AG08396 (cell line): ENCODE data around the gene TSPAN9.

Experiments used
- DNase-seq: peaks from one replicate; pipeline ENCODE4 v3.0.0; 2012; ENCODE audit warnings: low spot score, mixed read lengths

TSPAN9 gene

DNA sequence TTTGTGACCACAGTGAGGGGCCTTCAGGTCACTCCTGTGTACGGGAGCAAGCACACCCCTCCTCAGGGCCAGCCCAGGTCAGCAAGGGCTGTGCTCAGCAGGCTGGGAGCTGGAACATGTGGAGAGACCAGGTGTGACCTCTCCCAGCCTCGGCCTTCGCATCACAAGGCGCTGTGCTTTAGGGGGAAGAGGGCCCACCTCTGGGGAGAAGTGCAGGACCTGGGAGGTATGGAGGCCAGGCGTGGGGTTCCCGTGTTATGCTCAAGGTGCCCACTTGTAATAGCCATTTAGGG lies 219.2 kb downstream of the TSPAN9 start:
- DNase-seq: no peak

GRCh38 chr12:3298603-3299002 lies 221.4 kb downstream of the TSPAN9 start:
- DNase-seq: no peak

DNA sequence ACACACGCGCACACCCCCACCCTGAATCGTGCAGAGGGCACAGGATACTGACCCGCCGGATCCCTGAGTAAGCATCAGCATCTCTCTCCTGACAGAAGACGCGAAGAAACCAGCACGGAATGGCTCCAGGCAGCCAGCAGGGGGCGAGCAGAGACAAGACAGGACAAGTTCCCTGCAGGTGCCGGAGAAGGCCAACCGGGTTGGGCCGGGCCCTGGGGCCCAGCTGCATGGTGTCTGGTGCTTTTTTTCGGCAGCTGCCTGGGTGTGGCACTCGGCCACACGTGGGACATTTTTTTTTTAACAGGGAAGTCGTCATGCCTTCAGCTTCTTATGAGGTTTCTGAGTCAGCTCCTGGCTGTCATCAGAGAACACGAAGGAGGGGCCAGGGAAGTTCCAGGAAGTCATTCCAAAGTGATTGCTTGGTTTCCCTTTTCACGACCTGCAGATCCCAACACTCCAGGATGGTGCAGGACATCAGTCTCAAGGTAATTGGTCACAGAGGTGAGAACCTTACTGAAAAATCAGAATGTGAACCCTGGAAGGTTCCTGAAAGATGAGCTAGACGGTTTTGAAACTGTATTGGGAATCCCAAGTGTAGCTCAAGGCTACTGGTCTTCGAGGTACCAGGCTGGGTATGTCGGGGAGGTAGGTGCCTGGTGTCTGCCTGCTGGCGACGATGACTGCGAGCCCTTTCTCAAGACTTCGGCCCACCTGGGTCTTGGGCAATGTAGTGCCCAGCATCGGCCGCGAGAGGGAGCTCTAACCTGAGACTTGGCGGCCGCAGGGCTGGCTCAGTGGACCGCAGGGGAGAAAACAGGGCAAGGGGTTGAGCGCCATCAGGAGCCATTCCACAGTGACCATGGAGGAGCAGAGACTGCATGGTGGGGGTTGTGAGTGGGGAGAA lies 223.0 kb downstream of the TSPAN9 start:
- peak; percentile 89 for DNase-seq

DNA sequence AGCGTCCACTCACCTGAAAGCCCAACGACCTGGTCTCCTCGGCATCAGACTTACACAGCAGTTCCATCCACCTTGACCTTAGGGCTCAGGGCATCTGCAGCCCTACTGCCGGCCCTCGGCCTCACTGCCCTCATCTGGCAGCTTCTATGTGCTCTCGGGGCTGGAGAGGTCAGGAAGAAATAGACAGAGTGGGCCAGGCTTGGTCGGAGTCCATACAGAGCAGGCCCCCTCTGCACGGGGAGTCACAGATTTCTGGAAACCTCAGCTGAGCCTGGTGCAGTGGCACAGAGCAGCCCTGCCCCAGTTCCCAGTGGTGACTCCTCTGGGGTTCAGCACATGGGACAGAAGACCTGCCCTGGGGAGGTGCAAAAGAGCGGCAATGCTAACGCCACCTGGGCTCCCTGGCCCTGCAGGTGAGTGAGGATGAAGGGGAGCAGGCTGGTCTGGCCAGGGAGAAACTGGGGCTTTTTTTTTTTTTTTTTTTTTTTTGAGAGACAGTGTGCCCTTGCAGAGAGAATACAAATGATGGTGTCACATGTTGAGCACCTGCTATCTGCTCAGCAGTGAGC lies 223.7 kb downstream of the TSPAN9 start:
- no peak for DNase-seq

GRCh38 chr12:3302401-3303041 lies 225.3 kb downstream of the TSPAN9 start:
- no peak for DNase-seq

DNA sequence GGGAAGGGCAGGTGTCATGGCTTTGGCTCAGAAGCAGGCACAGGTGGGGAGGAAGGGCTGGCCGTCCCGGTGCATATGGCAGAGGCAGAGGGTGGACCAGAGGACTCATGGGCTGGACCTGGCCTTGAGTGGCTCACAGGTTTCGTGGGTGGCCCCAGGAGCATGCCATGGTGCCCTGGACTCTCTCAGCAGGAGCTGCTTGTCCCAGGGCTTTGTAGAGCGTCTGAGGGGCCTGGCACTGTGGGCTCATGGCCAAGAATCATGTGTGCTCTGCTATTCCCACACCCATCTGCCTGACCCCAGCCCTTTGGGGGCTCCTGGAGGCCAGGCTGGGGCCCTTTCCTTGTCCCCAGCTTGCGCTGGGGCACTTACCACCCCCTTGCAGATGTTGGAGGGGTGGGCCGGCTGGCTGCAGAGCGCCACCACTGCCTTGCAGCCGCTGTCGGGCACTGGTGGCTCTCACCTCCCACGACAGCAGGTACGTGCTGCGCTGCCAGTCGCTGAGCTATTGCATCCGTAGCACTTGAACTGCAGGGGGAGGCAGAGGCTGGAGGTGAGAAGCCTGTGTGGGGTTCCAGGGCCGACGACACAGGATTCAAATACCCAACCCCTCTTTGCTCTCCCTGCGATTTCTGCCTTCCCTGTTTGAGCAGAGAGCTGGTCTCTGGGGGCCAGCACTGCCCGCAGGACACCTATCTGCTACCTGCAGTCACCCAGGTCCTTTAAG lies 226.4 kb downstream of the TSPAN9 start:
- no peak for DNase-seq

DNA sequence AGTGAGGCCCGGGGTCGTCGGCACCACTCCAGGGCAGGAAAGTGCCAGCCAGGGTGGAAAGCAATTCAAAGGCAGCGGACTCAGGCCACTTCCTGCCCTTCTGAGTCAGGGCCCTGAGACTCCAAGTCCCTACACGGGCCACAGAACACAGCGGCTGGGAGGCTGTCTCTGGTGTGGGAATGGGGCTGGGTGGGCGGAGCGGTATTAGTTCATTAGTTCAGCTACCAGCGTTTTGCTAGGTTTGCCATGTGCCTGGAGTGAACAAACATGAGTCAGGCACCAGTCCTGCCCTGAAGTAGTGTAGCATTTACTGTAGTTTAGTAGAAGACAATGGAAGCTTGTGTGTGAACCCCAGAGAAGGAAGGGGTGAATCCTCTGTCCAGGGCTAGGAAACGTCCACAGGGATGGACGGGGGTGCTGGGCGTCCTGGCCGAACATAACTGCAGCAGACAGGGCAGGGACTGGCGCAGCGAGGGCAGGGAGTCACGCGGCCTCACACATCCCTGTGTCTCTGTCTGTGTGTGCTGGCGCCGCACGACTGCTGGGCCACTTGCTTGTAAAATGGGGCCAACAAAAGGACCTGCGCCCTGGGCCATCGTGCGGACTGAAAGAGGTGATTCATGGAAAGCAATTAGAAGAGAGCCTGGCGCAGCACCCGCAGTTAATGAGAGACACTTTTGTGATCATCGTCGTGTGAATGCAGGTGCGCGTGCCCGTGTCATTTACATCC lies 227.4 kb downstream of the TSPAN9 start:
- DNase-seq: peak; percentile 70

GRCh38 chr12:3305464-3305863 lies 228.3 kb downstream of the TSPAN9 start:
- no peak for DNase-seq

DNA sequence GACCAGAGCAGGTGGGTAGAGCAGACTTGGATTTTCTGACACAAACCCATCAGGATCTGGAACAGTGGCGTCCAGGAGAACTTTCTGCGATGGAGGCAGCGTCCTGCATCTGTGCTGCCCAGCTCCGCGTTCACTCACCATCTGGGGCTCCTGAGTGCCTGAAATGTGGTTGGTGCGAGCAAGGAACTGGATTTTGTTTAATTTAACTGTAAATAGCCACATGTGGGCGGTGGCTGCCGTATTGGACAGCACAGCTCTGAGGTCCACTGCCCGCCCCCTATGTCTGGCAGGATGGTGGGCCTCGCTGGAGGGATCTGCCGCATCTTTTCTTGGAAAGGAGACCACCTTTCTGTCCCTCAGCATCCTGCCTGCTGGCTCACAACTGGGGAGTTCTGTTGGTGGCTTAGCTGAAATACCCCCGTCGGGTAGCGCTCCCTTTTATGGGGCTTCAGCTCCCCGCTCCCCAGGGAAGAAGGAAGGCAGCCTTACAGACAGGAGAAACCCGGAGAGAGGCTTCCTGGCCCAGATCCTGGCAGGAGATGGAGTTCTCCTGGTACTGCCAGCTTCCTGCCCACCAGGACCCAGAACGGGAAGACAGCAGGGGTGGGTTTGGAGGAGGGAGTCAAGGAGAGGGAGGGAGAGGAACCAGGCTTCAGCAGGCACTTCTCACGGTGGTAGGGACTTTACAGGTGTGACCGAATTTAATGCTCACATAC lies 228.9 kb downstream of the TSPAN9 start:
- DNase-seq: no peak

DNA sequence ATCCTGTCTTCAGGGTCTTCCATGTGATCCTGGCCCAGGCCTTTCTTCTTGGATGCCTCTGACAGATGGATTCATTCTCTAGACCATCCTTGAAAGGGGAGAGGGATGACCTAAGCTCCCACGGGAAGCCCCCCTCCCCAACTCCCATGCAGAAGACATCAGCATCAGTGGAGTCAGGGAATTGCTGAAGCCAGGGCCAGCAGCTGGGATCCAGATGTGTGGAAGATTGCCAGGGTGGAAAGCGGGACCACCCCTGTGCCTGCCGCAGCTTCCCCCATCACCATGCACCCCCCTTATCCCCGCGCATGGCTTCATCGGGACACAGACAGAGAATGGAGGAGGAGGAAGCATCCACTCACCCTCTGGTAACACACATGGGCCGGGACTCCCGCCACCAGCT lies 230.2 kb downstream of the TSPAN9 start:
- no peak for DNase-seq

DNA sequence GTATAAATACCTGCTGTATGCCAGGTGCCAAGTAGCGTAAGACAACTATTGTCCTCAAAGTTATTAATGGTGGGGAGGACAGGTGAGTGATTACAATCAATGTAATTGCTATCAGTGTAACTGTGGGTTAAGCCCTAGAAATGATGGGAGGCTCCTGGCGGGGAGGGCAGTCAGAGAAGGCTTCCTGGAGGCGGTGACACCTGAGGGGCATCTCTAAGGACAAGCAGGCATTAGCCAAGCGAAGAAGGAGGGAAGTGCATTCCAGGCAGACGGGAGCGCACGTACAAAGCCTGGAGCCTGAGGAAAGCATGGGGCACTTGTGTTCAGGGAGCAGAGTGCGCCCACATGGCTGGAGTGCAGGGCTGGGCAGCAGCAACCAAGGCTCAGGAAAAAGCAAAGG lies 230.9 kb downstream of the TSPAN9 start:
- no peak for DNase-seq

DNA sequence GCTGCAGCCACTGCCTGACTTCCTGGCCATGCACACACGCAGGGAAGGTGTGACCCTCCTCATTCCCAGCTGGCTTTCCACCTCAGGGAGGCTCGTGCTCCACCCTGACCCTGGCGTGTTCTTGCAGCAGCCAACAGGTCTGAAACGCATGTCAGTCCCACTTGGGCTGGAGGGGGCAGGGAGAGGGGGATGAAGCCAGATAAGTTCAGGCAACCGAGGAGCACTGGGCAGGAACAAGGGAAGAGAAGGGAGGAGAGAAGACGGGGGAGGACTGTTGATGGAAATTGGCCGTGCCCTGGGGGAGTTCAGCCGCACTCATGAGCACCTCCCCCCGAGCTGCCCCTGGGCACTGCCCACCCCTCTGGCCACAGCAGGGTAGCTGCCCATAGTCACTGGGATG lies 231.4 kb downstream of the TSPAN9 start:
- no peak for DNase-seq

DNA sequence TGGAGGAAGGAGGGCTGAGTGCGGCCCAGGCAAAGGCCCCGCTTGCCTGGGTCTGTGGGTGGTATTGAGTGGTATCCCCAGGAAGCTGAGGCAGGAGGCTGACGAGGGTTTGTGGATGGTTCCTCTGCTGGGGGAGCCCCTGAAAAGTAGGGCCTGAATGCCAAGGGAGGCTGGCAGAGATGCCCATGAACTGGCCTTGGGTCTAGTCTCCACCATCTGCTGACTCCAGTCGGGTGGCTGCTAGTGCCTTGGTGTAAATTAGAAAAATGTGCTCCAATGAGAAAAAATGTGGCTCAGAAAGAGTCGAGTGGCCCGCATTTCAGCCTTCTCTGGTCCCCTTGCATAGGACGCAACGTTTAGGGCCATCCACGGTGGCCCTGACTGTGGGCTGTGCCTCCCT lies 232.6 kb downstream of the TSPAN9 start:
- DNase-seq: no peak

GRCh38 chr12:3310271-3311026 lies 233.3 kb downstream of the TSPAN9 start:
- no peak for DNase-seq

DNA sequence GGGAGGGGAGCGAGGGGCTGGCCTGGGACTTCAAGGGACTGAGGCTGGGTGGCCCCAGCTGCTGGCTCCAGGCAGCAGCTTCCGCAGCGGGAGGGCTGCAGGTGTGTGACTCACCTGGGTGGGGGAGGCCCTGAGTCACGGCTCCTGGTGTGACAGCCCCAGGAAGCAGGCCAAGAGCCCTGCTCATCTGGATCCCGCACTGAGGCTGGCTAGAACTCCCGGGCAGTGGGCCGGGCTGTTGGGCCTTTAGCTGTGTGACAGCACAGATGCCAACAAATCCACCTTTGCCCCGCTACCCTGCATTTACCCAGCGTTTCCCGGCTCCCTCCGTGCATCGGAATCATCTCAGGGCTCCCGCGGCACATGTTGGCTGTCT lies 233.8 kb downstream of the TSPAN9 start:
- no peak for DNase-seq

- no peak for DNase-seq
Observed at GRCh38 chr12:3311491-3312103, 234.4 kb downstream of the TSPAN9 start.

DNA sequence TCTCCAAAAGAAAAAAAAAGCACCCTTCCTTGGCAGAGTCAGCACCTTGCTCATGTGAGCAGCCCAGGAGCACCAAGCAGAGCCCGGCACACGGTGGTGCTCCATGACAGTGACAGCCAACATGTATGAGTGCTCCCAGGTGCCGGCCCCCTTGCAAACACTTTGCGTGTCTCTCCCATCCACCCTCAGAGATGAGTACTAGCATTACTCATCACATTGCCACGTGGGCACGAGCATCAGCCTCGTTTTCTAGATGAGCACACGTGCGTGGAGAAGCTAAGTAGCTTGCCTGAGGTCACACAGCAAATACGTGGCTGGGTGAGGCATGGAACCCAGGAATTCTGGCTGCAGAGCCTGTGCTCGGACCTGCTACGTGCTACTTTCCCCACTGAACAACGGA lies 235.9 kb downstream of the TSPAN9 start:
- peak; percentile 50 for DNase-seq

- no peak for DNase-seq
Observed at GRCh38 chr12:3313675-3314663, 236.8 kb downstream of the TSPAN9 start.

- peak; percentile 49 for DNase-seq
Observed at GRCh38 chr12:3315201-3315661, 238.1 kb downstream of the TSPAN9 start.
